Neural progenitor cell (in vitro differentiated cells): ENCODE data around the gene SGCD.

Experiments used
- CTCF ChIP-seq: fragments of 200-600 bp; sonication (generic); IDR thresholded peaks from 2 replicates; pipeline ENCODE4 v1.5.1; 2017; ENCODE audit warnings: antibody characterized with exemption, mild to moderate bottlenecking
- EZH2 ChIP-seq: fragments of 200-600 bp; sonication (generic); IDR thresholded peaks from 2 replicates; pipeline ENCODE4 v1.6.1; 2017; ENCODE audit warnings: antibody characterized with exemption, mild to moderate bottlenecking, moderate library complexity

DNA sequence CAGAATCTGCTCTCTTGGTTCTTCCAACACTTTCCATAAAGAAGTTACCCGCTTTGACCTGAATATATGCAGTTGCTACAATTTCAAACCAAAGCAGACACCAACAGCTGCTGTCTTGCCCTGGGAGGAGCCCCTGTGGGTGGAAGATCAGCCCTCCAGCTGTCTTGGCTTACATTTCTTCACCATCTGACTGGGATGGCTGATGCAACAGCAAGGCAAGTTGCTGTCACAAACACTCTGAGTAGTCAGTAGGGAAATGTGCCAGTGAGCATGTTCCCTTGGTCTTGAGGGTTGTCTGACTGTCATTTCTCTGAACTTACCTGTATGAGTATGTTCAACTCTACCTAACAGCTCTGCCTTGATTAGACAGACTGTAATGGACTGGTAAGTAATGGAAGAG is 152.9 kb downstream of the SGCD start:
- no peak for TF ChIP-seq CTCF
- no peak for TF ChIP-seq EZH2
